ENCODE data around the gene CDK14.

Gene CDK14

GRCh38 chr7:91043924-91044645 lies 448.0 kb downstream of the CDK14 start:
- Mint-ChIP-seq H3K27me3 (no peaks in the 10 kb centered on the region), H3K27ac (no peak overlapping the region), H3K4me3 (no peak overlapping the region), H3K9me3 (no peaks in the 10 kb centered on the region), H3K4me1 (no peaks in the 10 kb centered on the region)
- ATAC-seq (no peak), DNase-seq (no peak)

- peaks cover 3% of the 10 kb centered on the region for H3K4me1 Mint-ChIP-seq
- H3K9me3 Mint-ChIP-seq: no peaks in the 10 kb centered on the region
- H3K27me3 Mint-ChIP-seq: no peaks in the 10 kb centered on the region
- no peak for DNase-seq
- H3K4me3 Mint-ChIP-seq: no peak overlapping the region
- no peak overlapping the region for H3K27ac Mint-ChIP-seq
- ATAC-seq: no peak
These were observed 449.5 kb downstream of the CDK14 start for GRCh38 chr7:91045606-91046005.

- no peak overlapping the region for H3K4me3 Mint-ChIP-seq
- DNase-seq (no peak), ATAC-seq (no peak)
- H3K4me1 Mint-ChIP-seq: peaks cover 6% of the 10 kb centered on the region
- H3K27ac Mint-ChIP-seq: no peak overlapping the region
- H3K27me3 Mint-ChIP-seq: no peaks in the 10 kb centered on the region
- no peaks in the 10 kb centered on the region for H3K9me3 Mint-ChIP-seq
These were observed 450.4 kb downstream of the CDK14 start for GRCh38 chr7:91046322-91047089.

- no peak for DNase-seq
- Mint-ChIP-seq H3K9me3 (no peaks in the 10 kb centered on the region), H3K4me3 (no peak overlapping the region), H3K27ac (no peak overlapping the region), H3K27me3 (no peaks in the 10 kb centered on the region), H3K4me1 (peaks cover 6% of the 10 kb centered on the region)
- no peak for ATAC-seq
These were observed 451.5 kb downstream of the CDK14 start for GRCh38 chr7:91047636-91048035.

- Mint-ChIP-seq H3K4me1 (peaks cover 6% of the 10 kb centered on the region), H3K9me3 (no peaks in the 10 kb centered on the region), H3K4me3 (peak overlapping the region in 1 of 2 donors; percentile 43), H3K27me3 (no peaks in the 10 kb centered on the region), H3K27ac (peak overlapping the region in 1 of 2 donors; percentile 78)
- DNase-seq (no peak), ATAC-seq (no peak)
These were observed 454.6 kb downstream of the CDK14 start for GRCh38 chr7:91050677-91051076.

GRCh38 chr7:91051966-91052365 lies 455.8 kb downstream of the CDK14 start:
- Mint-ChIP-seq H3K4me1 (peaks cover 6% of the 10 kb centered on the region), H3K27me3 (no peaks in the 10 kb centered on the region), H3K9me3 (no peaks in the 10 kb centered on the region), H3K4me3 (no peak overlapping the region), H3K27ac (no peak overlapping the region)
- no peak for DNase-seq
- no peak for ATAC-seq

GRCh38 chr7:91054374-91054773 lies 458.3 kb downstream of the CDK14 start:
- no peak for ATAC-seq
- H3K27me3 Mint-ChIP-seq: no peaks in the 10 kb centered on the region
- H3K27ac Mint-ChIP-seq: no peak overlapping the region

GRCh38 chr7:91055219-91055618 lies 459.1 kb downstream of the CDK14 start:
- peaks cover 6% of the 10 kb centered on the region for H3K4me1 Mint-ChIP-seq

More at GRCh38 chr7:91054374-91054773, 458.3 kb downstream of the CDK14 start:
- Mint-ChIP-seq H3K9me3 (no peaks in the 10 kb centered on the region), H3K4me3 (no peak overlapping the region), H3K4me1 (peaks cover 6% of the 10 kb centered on the region)
- DNase-seq: no peak

GRCh38 chr7:91062713-91063112 lies 466.6 kb downstream of the CDK14 start:
- Mint-ChIP-seq H3K9me3 (peaks cover 6 to 15% of the 10 kb centered on the region in 2 donors), H3K4me3 (no peak overlapping the region), H3K4me1 (no peaks in the 10 kb centered on the region), H3K27ac (no peak overlapping the region), H3K27me3 (peaks cover 8% of the 10 kb centered on the region)
- DNase-seq (no peak), ATAC-seq (no peak)

More at GRCh38 chr7:91055219-91055618, 459.1 kb downstream of the CDK14 start:
- peaks cover 0 to 5% of the 10 kb centered on the region in 2 donors for H3K9me3 Mint-ChIP-seq
- ATAC-seq (no peak), DNase-seq (no peak)
- H3K27ac Mint-ChIP-seq: no peak overlapping the region
- no peak overlapping the region for H3K4me3 Mint-ChIP-seq
- H3K27me3 Mint-ChIP-seq: no peaks in the 10 kb centered on the region

GRCh38 chr7:91064052-91064451 lies 467.9 kb downstream of the CDK14 start:
- ATAC-seq: no peak

GRCh38 chr7:91064938-91065337 lies 468.8 kb downstream of the CDK14 start:
- no peak overlapping the region for H3K27ac Mint-ChIP-seq
- no peaks in the 10 kb centered on the region for H3K4me1 Mint-ChIP-seq
- ATAC-seq (no peak), DNase-seq (no peak)
- peaks cover 6 to 12% of the 10 kb centered on the region in 2 donors for H3K9me3 Mint-ChIP-seq
- H3K4me3 Mint-ChIP-seq: no peak overlapping the region
- peaks cover 8% of the 10 kb centered on the region for H3K27me3 Mint-ChIP-seq

More at GRCh38 chr7:91064052-91064451, 467.9 kb downstream of the CDK14 start:
- DNase-seq: no peak
- Mint-ChIP-seq H3K4me3 (no peak overlapping the region), H3K27me3 (peaks cover 8% of the 10 kb centered on the region), H3K27ac (no peak overlapping the region), H3K9me3 (peaks cover 6 to 15% of the 10 kb centered on the region in 2 donors), H3K4me1 (no peaks in the 10 kb centered on the region)

- no peak for ATAC-seq
- H3K27ac Mint-ChIP-seq: no peak overlapping the region
- no peak overlapping the region for H3K4me3 Mint-ChIP-seq
- H3K4me1 Mint-ChIP-seq: no peaks in the 10 kb centered on the region
- peaks cover 8% of the 10 kb centered on the region for H3K27me3 Mint-ChIP-seq
- H3K9me3 Mint-ChIP-seq: no peaks in the 10 kb centered on the region
- no peak for DNase-seq
These were observed 470.5 kb downstream of the CDK14 start for GRCh38 chr7:91066627-91067026.

GRCh38 chr7:91067242-91067641 lies 471.1 kb downstream of the CDK14 start:
- Mint-ChIP-seq H3K9me3 (no peaks in the 10 kb centered on the region), H3K27ac (no peak overlapping the region), H3K4me3 (no peak overlapping the region), H3K27me3 (peaks cover 8% of the 10 kb centered on the region), H3K4me1 (no peaks in the 10 kb centered on the region)
- ATAC-seq (no peak), DNase-seq (no peak)

- no peak for ATAC-seq
- Mint-ChIP-seq H3K4me1 (no peaks in the 10 kb centered on the region), H3K27me3 (peaks cover 8% of the 10 kb centered on the region), H3K27ac (no peak overlapping the region), H3K4me3 (no peak overlapping the region), H3K9me3 (peaks cover 0 to 4% of the 10 kb centered on the region in 2 donors)
- DNase-seq: no peak
These were observed 472.1 kb downstream of the CDK14 start for GRCh38 chr7:91068136-91068795.

GRCh38 chr7:91069146-91069545 lies 473.0 kb downstream of the CDK14 start:
- no peak for DNase-seq
- Mint-ChIP-seq H3K27me3 (peaks cover 7% of the 10 kb centered on the region), H3K4me3 (no peak overlapping the region), H3K9me3 (peaks cover 0 to 4% of the 10 kb centered on the region in 2 donors), H3K4me1 (no peaks in the 10 kb centered on the region), H3K27ac (no peak overlapping the region)
- no peak for ATAC-seq

- ATAC-seq (no peak), DNase-seq (no peak)
- no peaks in the 10 kb centered on the region for H3K27me3 Mint-ChIP-seq
- H3K4me3 Mint-ChIP-seq: no peak overlapping the region
- H3K9me3 Mint-ChIP-seq: no peaks in the 10 kb centered on the region
- H3K4me1 Mint-ChIP-seq: peaks cover 10% of the 10 kb centered on the region
- H3K27ac Mint-ChIP-seq: no peak overlapping the region
These were observed 483.4 kb downstream of the CDK14 start for GRCh38 chr7:91079487-91079886.

Measured in stimulated activated naive CD8-positive, alpha-beta T cell treated with anti-CD3 and anti-CD28 coated beads, Interleukin-15, amount 100 ng/mL, for 72 hours (primary cell).